ENCODE data around the gene NCKAP1. TPM values are rescaled to one million over a fixed set of nuclear protein-coding genes. Genes with fewer than 3 reads are reported as not detected.

NCKAP1 gene
- total and polyA plus RNA-seq, 10 of the 15 experiments (the other 5 are each of a cell fraction or from before 2014, with no cell fraction given), result 0.11 to 1.5 (median 0.52) TPM

GRCh38 chr2:182920089-182920488 is 118.2 kb downstream of the NCKAP1 start (continued):
- TF ChIP-seq E4F1 (IDR thresholded peaks at IDR 0.05; ENCODE audit: borderline replicate concordance, partially characterized antibody) (no peak), ZBTB4 (CRISPR knock-in tag; IDR thresholded peaks at IDR 0.05) (no peak), BRCA1 (IDR thresholded peaks at IDR 0.05; ENCODE audit: low read depth, low read length) (no peak), BHLHE40 (IDR thresholded peaks at IDR 0.05; ENCODE audit: borderline replicate concordance in 1 of 2, low read depth in 2 of 2, low read length in 1 of 2) (no peak), HSF1 (IDR thresholded peaks at IDR 0.05; ENCODE audit: low read depth, low read length) (no peak), PAX5 (IDR thresholded peaks at IDR 0.05; ENCODE audit: borderline replicate concordance, low read depth, low read length) (no peak), CHD4 (IDR thresholded peaks at IDR 0.05) (no peak), NR2F1 (conservative IDR thresholded peaks at IDR 0.05) (no peak)
